GM19023 (cell line): ENCODE data around the gene PIP4K2A.

ENCODE experiments used
- ATAC-seq: cut with Tn5 transposase; IDR thresholded peaks from one replicate; pipeline ENCODE4 v1.9.1; 2021; ENCODE audit warnings: mild to moderate bottlenecking, moderate library complexity; ENCODE audit not compliant: unreplicated experiment

Gene PIP4K2A

DNA sequence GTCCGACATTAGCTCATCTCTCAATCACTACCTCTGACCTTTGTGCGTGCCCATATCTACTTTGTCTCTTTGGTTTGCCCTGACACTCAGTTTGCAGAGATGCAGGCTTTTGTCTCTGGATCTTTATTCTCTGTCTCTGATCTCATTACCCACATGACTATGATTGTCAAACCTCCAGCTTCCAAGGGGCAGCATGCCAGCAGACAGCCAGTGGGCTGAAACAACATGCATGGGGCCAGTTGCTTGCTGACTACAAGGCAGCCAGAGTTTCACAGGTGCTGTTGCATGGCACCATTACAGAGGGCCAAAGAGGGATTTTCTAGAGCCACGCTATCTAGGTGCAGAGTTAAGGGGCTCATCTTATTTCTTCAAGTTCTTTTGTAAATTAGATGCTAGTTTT is 222.9 kb downstream of the PIP4K2A start:
- no peak for ATAC-seq

DNA sequence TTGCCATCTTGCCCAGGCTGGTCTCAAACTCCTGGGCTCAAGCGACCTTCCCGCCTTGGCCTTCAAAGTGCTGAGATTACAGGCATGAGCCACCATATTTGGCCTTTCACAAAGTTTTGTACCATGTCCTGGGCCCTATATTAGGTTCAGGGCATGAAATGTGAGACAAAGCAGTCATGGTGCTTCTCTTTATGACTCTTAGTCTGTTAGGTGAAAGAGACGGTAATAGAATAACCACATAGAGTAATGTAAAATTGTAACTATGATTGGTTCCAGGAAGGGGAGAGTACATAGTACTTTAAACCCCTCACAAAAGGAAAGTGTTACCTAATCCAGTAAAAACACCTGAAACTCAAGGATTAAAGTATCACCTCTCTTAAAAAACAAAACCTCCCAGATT is 224.4 kb downstream of the PIP4K2A start:
- ATAC-seq, result no peak

DNA sequence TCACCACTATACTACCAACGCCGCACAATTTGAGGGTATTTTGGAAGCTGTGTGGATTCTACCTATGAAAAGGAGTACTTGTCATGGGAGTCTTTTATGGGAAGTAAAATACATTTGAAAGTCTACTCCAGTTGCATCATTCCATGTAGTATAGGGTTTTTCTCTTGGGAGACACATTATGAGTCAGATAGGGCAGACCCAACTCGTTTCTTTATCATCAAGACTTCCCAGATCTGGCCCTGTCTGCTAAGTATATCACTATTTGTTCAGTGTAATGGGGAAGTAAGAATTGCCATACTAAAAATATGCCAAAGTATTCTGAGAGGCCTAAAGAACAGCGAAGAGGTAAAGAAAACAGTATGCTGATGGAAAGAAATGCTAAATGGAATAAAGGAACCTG is 224.9 kb downstream of the PIP4K2A start:
- no peak for ATAC-seq

DNA sequence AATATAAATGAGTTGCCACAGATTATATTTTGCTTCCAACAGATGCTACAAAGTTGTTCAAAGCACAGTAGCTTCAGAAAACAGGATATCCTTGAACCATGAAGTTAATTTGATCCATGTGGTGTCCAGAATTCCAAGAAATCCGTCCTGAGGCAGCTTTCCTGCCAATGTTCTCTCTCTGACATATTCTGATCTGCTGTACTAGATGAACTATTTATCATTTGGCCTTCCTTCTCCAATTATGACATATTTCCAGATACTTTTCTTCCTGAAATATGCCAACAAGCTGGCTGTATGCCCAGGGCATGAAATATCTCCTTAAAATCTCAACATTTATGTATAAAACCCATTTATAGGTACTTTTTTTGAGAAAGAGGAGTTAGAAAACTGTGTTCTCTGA is 227.9 kb downstream of the PIP4K2A start:
- ATAC-seq, result no peak
